ENCODE results near the gene GJC2.
"Not testable (repeated sequence)": the region's sequence is repeated elsewhere in the genome, so short reads cannot be mapped to it uniquely, and the experiment has no call there.

Gene GJC2

GRCh38 chr1:228185641-228185965 lies 35.9 kb downstream of the GJC2 start:
- ATAC-seq (ENCODE audit: insufficient read depth, low read depth) = peak; percentile 56
- H3K27me3 ChIP-seq (ENCODE audit: insufficient read depth, low read length, poor library complexity) = no peaks in the 10 kb centered on the region
- no peaks in the 10 kb centered on the region; the same call in 1 of the 2 replicates for H3K36me3 ChIP-seq (ENCODE audit: insufficient read depth, low read length)
- H3K9ac ChIP-seq (ENCODE audit: low read depth, low read length) = no peak overlapping the region
- H3K4me3 ChIP-seq (ENCODE audit: low read depth in 1 of 2, low read length in 2 of 2) = no peak overlapping the region
- H3K79me2 ChIP-seq (ENCODE audit: insufficient read depth, low read length) = no peaks in the 10 kb centered on the region
- H3K9me3 ChIP-seq (ENCODE audit: insufficient read depth, low read length, severe bottlenecking) = no peaks in the 10 kb centered on the region
- no peak overlapping the region for H2AFZ ChIP-seq (ENCODE audit: low read depth, low read length)
- no peak for DNase-seq
- no peak overlapping the region for H3K4me2 ChIP-seq (ENCODE audit: insufficient read depth, low read length)
- no peak overlapping the region for H3K27ac ChIP-seq (ENCODE audit: low read length)
- no peak for TF ChIP-seq EZH2 (IDR thresholded peaks at IDR 0.05; ENCODE audit: borderline replicate concordance, low read depth, low read length, severe bottlenecking)
- no peaks in the 10 kb centered on the region for H4K20me1 ChIP-seq (ENCODE audit: insufficient read depth, low read length)
- H3K4me1 ChIP-seq (ENCODE audit: insufficient read depth, low read length) = no peaks in the 10 kb centered on the region

GRCh38 chr1:228188249-228188648 lies 38.5 kb downstream of the GJC2 start:
- not testable (repeated sequence) for H3K27me3 ChIP-seq (ENCODE audit: insufficient read depth, low read length, poor library complexity); H3K4me1 ChIP-seq (ENCODE audit: insufficient read depth, low read length); H3K4me3 ChIP-seq (ENCODE audit: low read depth in 1 of 2, low read length in 2 of 2); H3K4me2 ChIP-seq (ENCODE audit: insufficient read depth, low read length); H4K20me1 ChIP-seq (ENCODE audit: insufficient read depth, low read length); H3K36me3 ChIP-seq (ENCODE audit: insufficient read depth, low read length); H2AFZ ChIP-seq (ENCODE audit: low read depth, low read length); H3K27ac ChIP-seq (ENCODE audit: low read length); H3K9me3 ChIP-seq (ENCODE audit: insufficient read depth, low read length, severe bottlenecking); ATAC-seq (ENCODE audit: insufficient read depth, low read depth); H3K79me2 ChIP-seq (ENCODE audit: insufficient read depth, low read length); DNase-seq; H3K9ac ChIP-seq (ENCODE audit: low read depth, low read length)

DNA sequence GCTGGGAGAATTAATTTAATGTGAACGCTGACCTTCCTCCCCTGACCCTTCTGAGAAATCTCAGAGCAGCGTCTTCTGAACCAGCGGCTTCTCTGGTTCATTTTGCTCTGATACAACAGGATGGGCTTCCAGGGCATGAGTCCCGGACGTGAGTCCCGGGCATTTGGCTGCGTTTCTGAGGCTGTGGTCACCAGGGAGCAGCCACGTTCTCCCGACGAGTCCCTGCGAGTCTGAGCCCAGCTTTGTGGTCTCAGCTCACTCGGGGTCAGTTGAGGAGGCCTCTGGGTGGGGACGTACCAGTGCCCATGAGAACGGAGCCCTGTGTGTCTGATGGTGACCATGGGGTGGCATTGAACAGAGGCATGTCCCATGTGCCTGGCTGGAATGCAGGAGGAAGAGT lies 40.5 kb downstream of the GJC2 start:
- Histone ChIP-seq H3K27ac (ENCODE audit: low read length) (no peak overlapping the region), H4K20me1 (ENCODE audit: insufficient read depth, low read length) (no peaks in the 10 kb centered on the region), H3K79me2 (ENCODE audit: insufficient read depth, low read length) (no peaks in the 10 kb centered on the region), H3K4me2 (ENCODE audit: insufficient read depth, low read length) (no peak overlapping the region), H3K9ac (ENCODE audit: low read depth, low read length) (no peak overlapping the region), H3K4me3 (ENCODE audit: low read depth in 1 of 2, low read length in 2 of 2) (no peak overlapping the region), H3K9me3 (ENCODE audit: insufficient read depth, low read length, severe bottlenecking) (no peaks in the 10 kb centered on the region), H3K36me3 (ENCODE audit: insufficient read depth, low read length) (no peaks in the 10 kb centered on the region; the same call in 1 of the 2 replicates), H3K4me1 (ENCODE audit: insufficient read depth, low read length) (no peaks in the 10 kb centered on the region), H3K27me3 (ENCODE audit: insufficient read depth, low read length, poor library complexity) (no peaks in the 10 kb centered on the region), H2AFZ (ENCODE audit: low read depth, low read length) (no peak overlapping the region)
- no peak for DNase-seq
- ATAC-seq (ENCODE audit: insufficient read depth, low read depth) = no peak
- no peak for TF ChIP-seq EZH2 (IDR thresholded peaks at IDR 0.05; ENCODE audit: borderline replicate concordance, low read depth, low read length, severe bottlenecking)
- TF ChIP-seq, protein P1, sequence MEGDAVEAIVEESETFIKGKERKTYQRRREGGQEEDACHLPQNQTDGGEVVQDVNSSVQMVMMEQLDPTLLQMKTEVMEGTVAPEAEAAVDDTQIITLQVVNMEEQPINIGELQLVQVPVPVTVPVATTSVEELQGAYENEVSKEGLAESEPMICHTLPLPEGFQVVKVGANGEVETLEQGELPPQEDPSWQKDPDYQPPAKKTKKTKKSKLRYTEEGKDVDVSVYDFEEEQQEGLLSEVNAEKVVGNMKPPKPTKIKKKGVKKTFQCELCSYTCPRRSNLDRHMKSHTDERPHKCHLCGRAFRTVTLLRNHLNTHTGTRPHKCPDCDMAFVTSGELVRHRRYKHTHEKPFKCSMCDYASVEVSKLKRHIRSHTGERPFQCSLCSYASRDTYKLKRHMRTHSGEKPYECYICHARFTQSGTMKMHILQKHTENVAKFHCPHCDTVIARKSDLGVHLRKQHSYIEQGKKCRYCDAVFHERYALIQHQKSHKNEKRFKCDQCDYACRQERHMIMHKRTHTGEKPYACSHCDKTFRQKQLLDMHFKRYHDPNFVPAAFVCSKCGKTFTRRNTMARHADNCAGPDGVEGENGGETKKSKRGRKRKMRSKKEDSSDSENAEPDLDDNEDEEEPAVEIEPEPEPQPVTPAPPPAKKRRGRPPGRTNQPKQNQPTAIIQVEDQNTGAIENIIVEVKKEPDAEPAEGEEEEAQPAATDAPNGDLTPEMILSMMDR (IDR thresholded peaks at IDR 0.05; ENCODE audit: borderline replicate concordance, extremely low read depth, low read length, poor library complexity, severe bottlenecking) = no peak

DNA sequence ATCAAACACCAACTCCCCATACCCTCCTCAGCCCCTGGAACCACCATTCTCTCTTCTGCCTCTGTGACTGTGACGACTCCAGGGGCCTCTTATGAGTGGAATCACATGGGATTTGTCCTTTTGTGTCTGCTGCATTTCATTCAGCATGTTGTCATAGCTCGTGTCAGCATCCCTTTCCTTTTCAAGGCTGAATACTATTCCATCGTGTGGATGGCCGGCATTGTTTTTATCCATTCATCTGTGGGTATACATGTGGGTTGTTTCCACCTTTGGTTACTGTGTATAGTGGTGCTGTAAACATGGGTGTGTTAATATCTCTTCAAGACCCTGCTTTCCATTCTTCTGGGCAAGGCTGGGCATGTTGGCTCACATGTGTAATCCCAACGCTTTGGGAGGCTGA lies 41.0 kb downstream of the GJC2 start:
- TF ChIP-seq, protein P1 (IDR thresholded peaks at IDR 0.05; ENCODE audit: borderline replicate concordance, extremely low read depth, low read length, poor library complexity, severe bottlenecking) = no peak
- TF ChIP-seq EZH2 (IDR thresholded peaks at IDR 0.05; ENCODE audit: borderline replicate concordance, low read depth, low read length, severe bottlenecking) = no peak
- Histone ChIP-seq H3K9ac (ENCODE audit: low read depth, low read length) (no peak overlapping the region), H3K79me2 (ENCODE audit: insufficient read depth, low read length) (no peaks in the 10 kb centered on the region), H3K9me3 (ENCODE audit: insufficient read depth, low read length, severe bottlenecking) (no peaks in the 10 kb centered on the region), H3K27ac (ENCODE audit: low read length) (no peak overlapping the region), H4K20me1 (ENCODE audit: insufficient read depth, low read length) (no peaks in the 10 kb centered on the region), H3K4me3 (ENCODE audit: low read depth in 1 of 2, low read length in 2 of 2) (no peak overlapping the region), H3K4me1 (ENCODE audit: insufficient read depth, low read length) (no peaks in the 10 kb centered on the region), H3K36me3 (ENCODE audit: insufficient read depth, low read length) (no peaks in the 10 kb centered on the region), H2AFZ (ENCODE audit: low read depth, low read length) (no peak overlapping the region), H3K27me3 (ENCODE audit: insufficient read depth, low read length, poor library complexity) (no peaks in the 10 kb centered on the region), H3K4me2 (ENCODE audit: insufficient read depth, low read length) (no peak overlapping the region)
- ATAC-seq (ENCODE audit: insufficient read depth, low read depth) (no peak), DNase-seq (no peak)

Measured in DND-41 (cell line).